Measurements from ENCODE around the gene CCDC24. TPM values are rescaled to one million over a fixed set of nuclear protein-coding genes. Genes with fewer than 3 reads are reported as not detected.

CCDC24 gene
- total and polyA plus RNA-seq, 9 of the 15 experiments (the other 6 are each of a cell fraction or from before 2014, with no cell fraction given) = 0.31 to 4.5 (median 1.5) TPM

GRCh38 chr1:43994794-43995790 is 3.7 kb downstream of the CCDC24 start (continued):
- TF ChIP-seq, protein P1, sequence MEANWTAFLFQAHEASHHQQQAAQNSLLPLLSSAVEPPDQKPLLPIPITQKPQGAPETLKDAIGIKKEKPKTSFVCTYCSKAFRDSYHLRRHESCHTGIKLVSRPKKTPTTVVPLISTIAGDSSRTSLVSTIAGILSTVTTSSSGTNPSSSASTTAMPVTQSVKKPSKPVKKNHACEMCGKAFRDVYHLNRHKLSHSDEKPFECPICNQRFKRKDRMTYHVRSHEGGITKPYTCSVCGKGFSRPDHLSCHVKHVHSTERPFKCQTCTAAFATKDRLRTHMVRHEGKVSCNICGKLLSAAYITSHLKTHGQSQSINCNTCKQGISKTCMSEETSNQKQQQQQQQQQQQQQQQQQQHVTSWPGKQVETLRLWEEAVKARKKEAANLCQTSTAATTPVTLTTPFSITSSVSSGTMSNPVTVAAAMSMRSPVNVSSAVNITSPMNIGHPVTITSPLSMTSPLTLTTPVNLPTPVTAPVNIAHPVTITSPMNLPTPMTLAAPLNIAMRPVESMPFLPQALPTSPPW (CRISPR knock-in tag; IDR thresholded peaks at IDR 0.05) = peak; percentile 69
- TF ChIP-seq SMC3 (conservative IDR thresholded peaks at IDR 0.05; ENCODE audit: insufficient read depth, low read depth, low read length) = peak; percentile 88
- TF ChIP-seq RB1 (IDR thresholded peaks at IDR 0.05; ENCODE audit: low read depth) = peak; percentile 78; the same call in 1 of the 2 replicates
- TF ChIP-seq ETV5 (CRISPR knock-in tag; IDR thresholded peaks at IDR 0.05; ENCODE audit: low read depth) = no peak
- TF ChIP-seq HDGF (IDR thresholded peaks at IDR 0.05) = 0 out of 2 replicates have a peak, but pooled peaks have one; percentile 44
- TF ChIP-seq RAD21 (CRISPR knock-in tag; conservative IDR thresholded peaks at IDR 0.05 in 1 of 2, IDR thresholded peaks at IDR 0.05 in 1 of 2) = peak; percentile 57 to 86
- TF ChIP-seq E2F4 (CRISPR knock-in tag; IDR thresholded peaks at IDR 0.05; ENCODE audit: low read depth) = peak; percentile 45
- TF ChIP-seq CC2D1A (IDR thresholded peaks at IDR 0.05) = peak; percentile 32; the same call in 1 of the 2 replicates
- TF ChIP-seq SUPT5H (IDR thresholded peaks at IDR 0.05) = no peak
- TF ChIP-seq REST (IDR thresholded peaks at IDR 0.05; ENCODE audit: borderline replicate concordance) = peak; percentile 70
- no peak for TF ChIP-seq REST (CRISPR knock-in tag; IDR thresholded peaks at IDR 0.05; ENCODE audit: low read depth)
- TF ChIP-seq CTBP1 (IDR thresholded peaks at IDR 0.05; ENCODE audit: borderline replicate concordance) = peak; percentile 73; the same call in 1 of the 2 replicates
- TF ChIP-seq MYC (IDR thresholded peaks at IDR 0.05; ENCODE audit: low read depth, low read length) = peak; percentile 85
- no peak for TF ChIP-seq MYC (CRISPR knock-in tag; IDR thresholded peaks at IDR 0.05; ENCODE audit: borderline replicate concordance, low read depth)
- no peak for TF ChIP-seq MCM7 (IDR thresholded peaks at IDR 0.05)
- no peak for TF ChIP-seq ZKSCAN8 (CRISPR knock-in tag; IDR thresholded peaks at IDR 0.05)
